GM21526 (cell line): ENCODE measurements around the gene LPAR1.
"Not testable (repeated sequence)": the region's sequence is repeated elsewhere in the genome, so short reads cannot be mapped to it uniquely, and the experiment has no call there.

Experiments
- ATAC-seq: cut with Tn5 transposase; IDR thresholded peaks from one replicate; pipeline ENCODE4 v1.9.1; 2021; ENCODE audit warnings: moderate library complexity; ENCODE audit not compliant: unreplicated experiment, low FRiP score

Gene LPAR1

DNA sequence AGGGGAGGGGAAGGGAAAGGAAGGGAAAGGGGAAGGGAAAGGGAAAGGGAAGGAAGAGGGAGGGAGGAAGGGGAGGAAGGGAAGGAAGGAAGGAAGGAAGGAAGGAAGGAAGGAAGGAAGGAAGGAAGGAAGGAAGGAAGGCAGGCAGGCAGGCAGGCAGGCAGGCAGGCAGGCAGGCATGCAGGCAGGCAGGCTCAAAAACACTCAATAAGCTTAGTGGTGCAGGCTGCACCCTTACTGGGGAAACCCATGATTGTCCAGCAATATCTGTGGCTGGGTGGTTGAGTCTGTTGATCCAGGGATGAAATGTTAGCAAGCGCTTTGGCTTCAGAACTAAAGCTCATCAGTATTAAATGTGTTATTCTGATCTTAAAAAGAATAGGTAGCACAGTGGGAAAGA, 145.6 kb downstream of the LPAR1 start:
- no peak for ATAC-seq

- ATAC-seq, result no peak
Measured at GRCh38 chr9:110891760-110892159, 146.5 kb downstream of the LPAR1 start.

DNA sequence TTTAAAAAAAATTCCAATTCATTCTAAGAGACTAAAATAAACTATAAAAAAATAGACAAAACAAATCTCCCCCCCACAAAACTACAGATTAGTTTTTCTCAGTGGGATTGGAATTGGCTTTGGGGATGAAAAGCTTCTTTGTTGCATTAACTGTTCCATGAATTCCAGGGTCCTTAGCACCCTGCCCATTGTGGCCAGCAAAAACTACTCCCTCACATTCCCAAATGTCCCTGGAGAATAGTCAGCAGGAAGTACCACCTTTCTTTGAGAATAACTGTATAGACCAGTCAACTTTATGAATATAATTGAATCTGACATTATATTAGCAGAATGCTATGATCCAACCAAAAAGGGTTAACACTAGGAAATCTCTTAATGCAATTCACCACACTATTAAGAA, 147.9 kb downstream of the LPAR1 start:
- ATAC-seq, result no peak

DNA sequence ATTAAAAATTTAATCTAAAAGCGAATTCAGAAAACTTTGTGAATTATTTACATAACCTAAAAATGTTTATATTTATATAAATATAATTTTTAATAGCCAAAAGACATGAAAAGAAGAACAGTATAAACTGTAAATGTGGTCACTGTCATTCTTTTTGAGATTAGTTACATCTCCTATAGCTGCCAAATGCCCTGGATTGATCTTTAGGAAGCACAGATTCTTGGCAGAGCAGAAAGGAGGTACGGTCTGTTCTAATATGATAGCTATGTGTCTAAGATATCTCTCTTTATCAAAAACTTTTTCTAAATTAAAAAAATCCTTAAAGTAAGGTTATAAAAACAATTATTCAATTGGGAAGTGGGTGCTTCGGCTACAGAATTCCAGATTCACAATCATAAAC, 151.0 kb downstream of the LPAR1 start:
- ATAC-seq, result no peak

DNA sequence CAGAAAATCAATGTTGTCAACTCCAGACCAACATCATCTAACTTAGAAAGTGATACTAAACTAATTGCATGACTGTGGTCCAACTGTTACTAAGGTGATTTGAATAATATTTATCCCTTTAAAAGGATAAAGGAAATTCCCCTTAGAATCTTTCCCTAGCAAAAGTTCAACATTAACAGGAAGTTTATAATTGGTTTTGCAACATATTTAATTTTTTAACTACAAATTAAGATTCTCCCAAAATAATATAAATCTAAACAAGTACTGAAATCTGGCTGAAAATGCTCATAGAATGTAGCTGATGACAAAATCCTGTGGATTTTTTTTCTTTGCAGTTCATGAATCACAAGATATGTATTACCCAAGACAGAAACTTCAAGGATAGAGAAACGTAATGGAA, 151.4 kb downstream of the LPAR1 start:
- ATAC-seq, result no peak

DNA sequence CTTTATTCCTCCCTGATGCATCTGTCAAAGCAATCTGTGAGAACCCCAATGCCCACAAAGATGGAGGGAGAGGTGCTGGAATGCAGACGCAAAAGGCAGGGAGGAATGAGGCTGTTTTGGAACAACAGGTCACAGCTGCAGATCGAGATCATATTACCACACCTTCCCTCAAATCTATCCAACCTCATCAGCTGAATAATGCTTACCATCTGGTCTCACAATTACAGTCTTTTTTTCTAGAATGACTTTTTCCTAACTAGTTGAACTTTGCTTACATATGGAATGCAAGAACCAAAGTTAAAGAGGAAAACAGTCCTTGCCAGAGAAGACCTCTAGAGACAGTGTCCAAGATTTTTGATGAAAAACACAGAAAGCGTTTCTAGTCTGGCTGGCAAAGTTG, 158.1 kb downstream of the LPAR1 start:
- ATAC-seq, result no peak

- no peak for ATAC-seq
Measured at GRCh38 chr9:110877374-110877773, 160.9 kb downstream of the LPAR1 start.

DNA sequence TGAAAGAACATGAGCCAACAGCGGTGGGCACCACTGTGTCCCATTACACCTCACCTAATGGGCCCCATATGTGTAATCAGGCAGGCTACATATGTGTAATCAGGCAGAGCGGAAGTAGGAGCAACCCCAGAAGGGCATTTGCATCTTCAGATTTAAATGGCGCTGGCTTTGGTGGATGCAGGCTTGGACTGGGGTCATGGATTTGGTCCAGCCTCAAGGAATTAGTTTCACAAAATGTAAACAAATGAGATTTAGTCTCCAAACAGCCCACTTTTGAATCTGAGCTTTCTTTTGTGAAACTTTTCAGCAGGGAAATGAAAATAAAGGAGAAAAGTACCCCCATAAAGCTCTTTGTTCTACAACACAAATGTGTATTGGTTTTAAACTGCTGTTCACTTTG, 161.3 kb downstream of the LPAR1 start:
- ATAC-seq, result no peak

- ATAC-seq, result peak; percentile 75
Measured at GRCh38 chr9:110874963-110875674, 163.2 kb downstream of the LPAR1 start.

DNA sequence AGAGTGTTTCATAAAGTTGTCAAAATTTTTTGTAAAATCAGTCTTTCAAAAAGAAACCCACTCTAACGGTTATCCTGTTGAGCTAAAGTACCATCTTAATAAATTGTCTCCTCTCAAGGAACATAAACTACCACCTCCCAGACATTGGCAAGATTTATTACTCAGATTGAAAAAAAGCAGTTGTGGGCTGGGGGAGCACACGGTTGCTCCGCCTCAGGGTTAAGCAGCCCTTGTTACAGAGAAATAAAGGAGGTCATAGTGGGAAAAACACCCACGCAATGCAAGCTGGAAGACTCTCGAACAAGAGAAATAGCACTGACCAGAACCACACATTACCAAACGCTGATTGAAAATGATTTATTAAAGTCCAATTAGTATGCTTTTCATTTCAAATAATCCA, 165.3 kb downstream of the LPAR1 start:
- ATAC-seq, result no peak

DNA sequence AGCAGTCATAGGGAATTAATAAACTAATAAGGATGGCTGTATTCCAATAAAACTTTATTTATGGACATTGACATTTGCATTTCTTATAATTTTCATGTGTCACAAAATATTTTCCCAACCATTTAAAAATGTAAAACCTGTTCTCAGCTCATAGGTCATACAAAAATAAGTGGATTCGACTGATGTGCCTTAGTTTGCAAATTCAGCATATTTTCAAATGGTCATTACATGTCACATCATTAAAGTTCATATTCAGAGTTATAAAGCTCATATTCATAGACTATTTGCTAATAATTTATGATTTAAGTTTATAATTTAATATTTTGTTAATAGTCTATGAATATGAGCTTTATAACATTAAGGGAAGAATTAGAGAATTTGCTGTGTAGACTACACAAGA, 166.5 kb downstream of the LPAR1 start:
- ATAC-seq, result no peak

DNA sequence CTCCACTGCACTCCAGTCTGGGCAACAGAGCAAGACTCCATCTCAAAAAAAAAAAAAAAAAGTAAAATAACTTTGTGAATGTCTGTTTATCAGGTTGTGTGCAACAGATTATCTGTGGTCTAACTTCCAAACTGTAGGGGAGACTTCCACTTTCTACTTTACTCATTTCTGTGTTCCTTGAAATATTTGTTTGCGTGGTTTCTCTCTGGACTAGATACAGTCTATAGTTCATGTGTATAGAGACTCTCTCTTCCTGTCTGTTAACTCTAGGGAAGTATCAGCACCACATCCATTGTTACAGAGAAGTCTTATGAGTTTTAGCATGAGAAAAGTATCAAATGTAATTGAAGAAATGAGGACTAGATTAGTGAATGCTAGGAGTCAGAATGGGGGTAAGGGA, 168.3 kb downstream of the LPAR1 start:
- ATAC-seq, result no peak

GRCh38 chr9:110864011-110864410, 174.3 kb downstream of the LPAR1 start:
- ATAC-seq, result no peak

- ATAC-seq, result not testable (repeated sequence)
Measured at GRCh38 chr9:110861370-110862110, 176.7 kb downstream of the LPAR1 start.

DNA sequence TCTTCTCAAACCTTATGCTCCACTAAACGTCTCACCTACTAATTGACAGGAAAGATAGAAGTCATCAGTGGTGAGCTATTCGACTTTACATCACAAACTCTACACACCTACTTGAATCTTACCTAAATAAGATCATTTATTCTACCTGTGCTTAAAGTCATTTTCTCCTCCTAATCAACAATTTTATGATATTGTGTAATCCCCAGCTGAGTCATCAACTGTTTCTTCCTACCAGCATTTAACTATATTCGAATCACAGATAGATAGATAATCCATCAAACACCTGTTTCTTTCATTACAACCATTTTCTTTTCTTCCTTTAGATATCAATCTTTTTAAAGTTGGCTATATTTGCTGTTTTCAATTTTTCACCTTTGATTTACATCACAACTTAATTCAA, 181.5 kb downstream of the LPAR1 start:
- no peak for ATAC-seq

- ATAC-seq, result no peak
Measured at GRCh38 chr9:110850401-110851135, 187.7 kb downstream of the LPAR1 start.

DNA sequence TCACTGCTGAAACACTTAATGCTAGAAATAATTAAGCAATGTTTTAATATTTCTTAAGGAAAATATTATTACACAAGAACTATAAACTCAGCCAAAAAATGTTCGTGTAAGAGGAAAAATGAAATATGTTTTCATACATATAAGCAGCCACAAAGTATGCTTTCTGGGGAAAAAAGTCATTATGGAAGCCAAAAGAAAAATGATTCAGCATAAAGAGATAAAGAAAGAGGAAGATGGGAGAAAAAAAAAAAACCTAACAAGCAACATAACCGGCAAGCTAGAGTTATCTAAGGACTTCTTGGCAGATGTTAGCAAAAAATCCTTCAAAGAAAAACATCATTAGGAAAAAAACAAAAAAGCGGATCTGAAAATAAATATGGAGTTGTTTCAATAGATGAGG, 190.6 kb downstream of the LPAR1 start:
- no peak for ATAC-seq

DNA sequence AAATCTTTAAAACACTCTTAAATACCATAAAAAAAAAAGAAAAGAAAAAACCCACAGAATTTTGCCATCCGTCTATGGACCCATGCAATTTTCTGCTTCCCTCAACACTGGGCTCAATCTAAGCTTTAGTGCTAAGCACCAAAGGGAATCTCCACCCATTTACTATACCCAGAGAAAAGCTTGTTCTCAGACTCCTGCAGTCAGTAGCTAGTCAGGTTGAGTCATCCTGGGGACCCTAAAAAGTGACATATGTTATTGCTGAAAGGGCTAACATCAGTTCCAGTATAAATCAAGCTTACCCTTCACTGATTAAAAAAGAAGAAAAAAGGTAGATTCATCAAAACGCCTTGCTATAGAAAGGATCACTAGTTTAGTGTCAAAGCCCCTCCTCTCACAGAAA, 192.1 kb downstream of the LPAR1 start:
- no peak for ATAC-seq

GRCh38 chr9:110844121-110844520, 194.1 kb downstream of the LPAR1 start:
- no peak for ATAC-seq

DNA sequence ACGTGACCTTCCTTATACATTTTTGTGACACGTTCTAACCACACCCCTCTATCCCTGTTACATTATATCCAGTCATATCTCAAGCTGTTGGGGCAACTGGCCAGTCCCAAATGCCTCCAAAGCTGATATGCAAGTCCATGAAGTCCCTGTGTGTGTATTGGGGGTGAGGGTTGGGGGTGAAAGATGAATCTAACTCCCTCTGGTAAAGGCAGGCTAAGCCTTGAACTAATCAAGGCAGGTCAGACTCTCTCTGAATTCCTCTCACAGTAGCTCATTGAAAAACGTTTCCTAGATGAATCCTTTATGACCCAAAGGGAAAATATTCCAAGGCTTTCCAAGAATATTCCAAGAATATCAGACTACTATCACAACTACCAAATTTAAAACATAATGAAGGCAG, 195.3 kb downstream of the LPAR1 start:
- no peak for ATAC-seq

DNA sequence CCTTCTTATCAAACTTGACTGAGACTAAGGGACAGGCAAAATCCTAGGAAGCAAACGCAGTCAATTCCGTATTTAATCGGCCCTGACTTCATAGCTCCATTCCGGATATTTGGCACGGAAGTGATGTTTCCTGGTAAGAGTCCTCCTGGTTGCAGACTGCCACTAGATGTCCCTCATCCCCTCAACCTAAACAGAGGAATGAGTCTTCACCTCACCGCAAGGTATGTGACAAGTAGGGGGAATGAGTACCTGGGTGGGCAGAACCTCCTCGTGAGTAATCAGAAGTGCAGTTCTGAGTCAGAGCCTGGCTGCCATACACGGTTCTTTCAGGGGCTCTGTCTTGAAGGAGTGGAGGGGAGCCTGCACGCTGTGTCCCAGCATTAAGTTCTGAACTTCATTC, 196.1 kb downstream of the LPAR1 start:
- no peak for ATAC-seq
